Neural progenitor cell (in vitro differentiated cells): ENCODE data around the gene SRBD1. TPM values are rescaled to one million over a fixed set of nuclear protein-coding genes. Genes with fewer than 3 reads are reported as not detected.

Experiments used
- DNase-seq: peaks from one replicate; pipeline ENCODE4 v3.0.0-alpha.2; 2016; ENCODE audit warnings: low spot score
- H2AFZ ChIP-seq: fragments of 200-600 bp; sonication (generic); replicated peaks from 2 replicates; pipeline ENCODE4 v1.6.1; 2016; ENCODE audit warnings: antibody characterized with exemption
- H3F3A ChIP-seq: fragments of 200-600 bp; sonication (generic); 2 replicates; pipeline ENCODE4 v1.6.1; 2016; ENCODE audit warnings: antibody characterized with exemption, low read depth
- H3K27ac ChIP-seq: fragments of 200-600 bp; sonication (generic); 2 replicates; pipeline ENCODE4 v1.5.1; 2016; ENCODE audit warnings: mild to moderate bottlenecking
- H3K27me3 ChIP-seq: fragments of 200-600 bp; sonication (generic); 2 replicates; pipeline ENCODE4 v1.6.1; 2016; ENCODE audit warnings: mild to moderate bottlenecking, moderate library complexity
- H3K36me3 ChIP-seq: fragments of 200-600 bp; sonication (generic); 2 replicates; pipeline ENCODE4 v1.5.1; 2016
- H3K4me1 ChIP-seq: fragments of 200-600 bp; sonication (generic); 2 replicates; pipeline ENCODE4 v1.6.1; 2016; ENCODE audit warnings: mixed run types
- H3K4me2 ChIP-seq: fragments of 200-600 bp; sonication (generic); 2 replicates; pipeline ENCODE4 v1.6.1; 2016
- H3K4me3 ChIP-seq: fragments of 200-600 bp; sonication (generic); 2 replicates; pipeline ENCODE4 v1.5.1; 2016
- H3K79me2 ChIP-seq: fragments of 200-600 bp; sonication (generic); 2 replicates; pipeline ENCODE4 v1.6.1; 2016; ENCODE audit warnings: low read depth
- H3K9ac ChIP-seq: fragments of 200-600 bp; sonication (generic); 2 replicates; pipeline ENCODE4 v1.6.1; 2016
- H3K9me3 ChIP-seq: fragments of 200-600 bp; sonication (generic); 2 replicates; pipeline ENCODE4 v1.5.1; 2016; ENCODE audit warnings: low read depth
- H4K20me1 ChIP-seq: fragments of 200-600 bp; sonication (generic); 2 replicates; pipeline ENCODE4 v1.6.1; 2016; ENCODE audit warnings: low read depth
- H3K27ac Mint-ChIP-seq: 3 replicates; pipeline ENCODE4 v1.8.0; 2021; ENCODE audit warnings: mixed read lengths
- H3K27me3 Mint-ChIP-seq: 2 replicates; pipeline ENCODE4 v1.8.0; 2022; ENCODE audit warnings: low read depth, mild to moderate bottlenecking, inconsistent platforms, moderate library complexity, mixed read lengths; ENCODE audit not compliant: insufficient read depth
- H3K36me3 Mint-ChIP-seq: 3 replicates; pipeline ENCODE4 v1.8.0; 2021; ENCODE audit warnings: mixed read lengths
- H3K4me1 Mint-ChIP-seq: 3 replicates; pipeline ENCODE4 v1.8.0; 2021; ENCODE audit warnings: mixed read lengths
- H3K4me3 Mint-ChIP-seq: 3 replicates; pipeline ENCODE4 v1.8.0; 2021; ENCODE audit warnings: mild to moderate bottlenecking, moderate library complexity, mixed read lengths
- H3K9me3 Mint-ChIP-seq: 3 replicates; pipeline ENCODE4 v1.8.0; 2020; ENCODE audit warnings: mixed read lengths
- CTCF ChIP-seq: fragments of 200-600 bp; sonication (generic); IDR thresholded peaks from 2 replicates; pipeline ENCODE4 v1.5.1; 2017; ENCODE audit warnings: antibody characterized with exemption, mild to moderate bottlenecking
- EZH2 ChIP-seq: fragments of 200-600 bp; sonication (generic); IDR thresholded peaks from 2 replicates; pipeline ENCODE4 v1.6.1; 2017; ENCODE audit warnings: antibody characterized with exemption, mild to moderate bottlenecking, moderate library complexity
- EZH2phosphoT487 ChIP-seq: fragments of 200-600 bp; sonication (generic); IDR thresholded peaks from 2 replicates; pipeline ENCODE4 v1.6.1; 2017; ENCODE audit warnings: antibody characterized with exemption
- total RNA-seq: library from RNA; depleted of rRNA; stranded (reverse); fragments of >200 nt; gene quantifications from 2 replicates; pipeline ENCODE4 v1.2.3, GENCODE V29; 2015; ENCODE audit warnings: low replicate concordance

Gene SRBD1
- total RNA-seq, 1 donor from 2014 or later = 37.2 TPM

- no peaks in the 10 kb centered on the region for H3K27me3 ChIP-seq
- H3F3A ChIP-seq = peaks cover 25% of the 10 kb centered on the region
- H3K36me3 Mint-ChIP-seq = peaks cover 20% of the 10 kb centered on the region
- peak overlapping the region; percentile 81 for H3K27ac ChIP-seq
- peaks cover 8% of the 10 kb centered on the region for H3K36me3 ChIP-seq
- peak; percentile 43 for DNase-seq
- no peaks in the 10 kb centered on the region for H3K27me3 Mint-ChIP-seq
- no peaks in the 10 kb centered on the region for H3K9me3 ChIP-seq
- H3K9me3 Mint-ChIP-seq = no peaks in the 10 kb centered on the region
- peaks cover 38% of the 10 kb centered on the region for H3K4me1 ChIP-seq
- H3K9ac ChIP-seq = no peak overlapping the region
- no peaks in the 10 kb centered on the region for H4K20me1 ChIP-seq
- peaks cover 20% of the 10 kb centered on the region for H3K4me1 Mint-ChIP-seq
- no peaks in the 10 kb centered on the region for H3K79me2 ChIP-seq
- no peak overlapping the region for H2AFZ ChIP-seq
- peak overlapping the region; percentile 70 for H3K4me2 ChIP-seq
- no peak overlapping the region for H3K27ac Mint-ChIP-seq
- peak overlapping the region; percentile 13 for H3K4me3 ChIP-seq
- no peak overlapping the region for H3K4me3 Mint-ChIP-seq
- TF ChIP-seq EZH2 = no peak
- TF ChIP-seq EZH2phosphoT487 = no peak
- TF ChIP-seq CTCF = no peak
Measured at GRCh38 chr2:45390861-45391260, 220.2 kb downstream of the SRBD1 start.

- Mint-ChIP-seq H3K9me3 (no peaks in the 10 kb centered on the region), H3K27me3 (no peaks in the 10 kb centered on the region), H3K4me1 (peaks cover 20% of the 10 kb centered on the region), H3K27ac (no peak overlapping the region), H3K4me3 (peak overlapping the region; percentile 2), H3K36me3 (peaks cover 20% of the 10 kb centered on the region)
- peak overlapping the region; percentile 13 for H3K4me3 ChIP-seq
- H4K20me1 ChIP-seq = no peaks in the 10 kb centered on the region
- H3K9ac ChIP-seq = no peak overlapping the region
- TF ChIP-seq EZH2phosphoT487 = peak; percentile 58
- TF ChIP-seq EZH2 = no peak
- TF ChIP-seq CTCF = no peak
- peaks cover 25% of the 10 kb centered on the region for H3F3A ChIP-seq
- H3K27me3 ChIP-seq = no peaks in the 10 kb centered on the region
- peak; percentile 64 for DNase-seq
- H3K27ac ChIP-seq = peak overlapping the region; percentile 81
- H2AFZ ChIP-seq = no peak overlapping the region
- no peaks in the 10 kb centered on the region for H3K79me2 ChIP-seq
- no peaks in the 10 kb centered on the region for H3K9me3 ChIP-seq
- H3K36me3 ChIP-seq = peaks cover 8% of the 10 kb centered on the region
- H3K4me1 ChIP-seq = peaks cover 38% of the 10 kb centered on the region
- peak overlapping the region; percentile 70 for H3K4me2 ChIP-seq
Measured at GRCh38 chr2:45390441-45390840, 220.6 kb downstream of the SRBD1 start.

- peaks cover 15% of the 10 kb centered on the region for H3K4me1 Mint-ChIP-seq
- TF ChIP-seq EZH2 (no peak), EZH2phosphoT487 (no peak), CTCF (no peak)
- H3K27ac Mint-ChIP-seq = no peak overlapping the region
- H3K4me3 ChIP-seq = no peak overlapping the region
- no peaks in the 10 kb centered on the region for H3K27me3 Mint-ChIP-seq
- H4K20me1 ChIP-seq = no peaks in the 10 kb centered on the region
- H3K9me3 ChIP-seq = no peaks in the 10 kb centered on the region
- no peaks in the 10 kb centered on the region for H3K79me2 ChIP-seq
- H3K9me3 Mint-ChIP-seq = no peaks in the 10 kb centered on the region
- H3F3A ChIP-seq = peaks cover 25% of the 10 kb centered on the region
- H3K9ac ChIP-seq = no peak overlapping the region
- H3K36me3 Mint-ChIP-seq = peaks cover 20% of the 10 kb centered on the region
- peaks cover 38% of the 10 kb centered on the region for H3K4me1 ChIP-seq
- H3K4me2 ChIP-seq = no peak overlapping the region
- no peak overlapping the region for H2AFZ ChIP-seq
- peaks cover 8% of the 10 kb centered on the region for H3K36me3 ChIP-seq
- no peaks in the 10 kb centered on the region for H3K27me3 ChIP-seq
- no peak overlapping the region for H3K27ac ChIP-seq
- no peak overlapping the region for H3K4me3 Mint-ChIP-seq
- no peak for DNase-seq
Measured at GRCh38 chr2:45388541-45389100, 222.4 kb downstream of the SRBD1 start.
